Stimulated activated naive B cell treated with anti-CD40 and anti-IgM and Interleukin-4, amounts not matched to agents 10 μg/mL and 1 μg/mL and 100 μg/mL, for 72 hours (primary cell): ENCODE data around the gene OR2T3.
A peak's percentile ranks its signal among the peaks of the same experiment; 100 is the strongest.
"Not testable (repeated sequence)": the region's sequence is repeated elsewhere in the genome, so short reads cannot be mapped to it uniquely, and the experiment has no call there.

Experiments
- ATAC-seq, 2 donors: fragments of 150-1000 bp; cut with Tn5 transposase; replicated peaks; 2 replicates each; pipeline ENCODE4 v1.10.0; 2021; ENCODE audit warnings: moderate library complexity in 1 of 2
- DNase-seq: peaks from one replicate; pipeline ENCODE4 v3.0.0; 2021
- H3K27ac Mint-ChIP-seq: one replicate; pipeline ENCODE4 v1.8.0; 2022; ENCODE audit warnings: mild to moderate bottlenecking, mixed read lengths
- H3K27me3 Mint-ChIP-seq, 2 donors: one replicate each; pipeline ENCODE4 v1.8.0; 2022; ENCODE audit warnings: mixed read lengths in 2 of 2
- H3K36me3 Mint-ChIP-seq, 2 donors: one replicate each; pipeline ENCODE4 v1.8.0; 2022; ENCODE audit warnings: mixed read lengths in 2 of 2, mild to moderate bottlenecking in 1 of 2
- H3K4me1 Mint-ChIP-seq, 2 donors: one replicate each; pipeline ENCODE4 v1.8.0; 2022; ENCODE audit warnings: mixed read lengths in 2 of 2, mild to moderate bottlenecking in 1 of 2
- H3K4me3 Mint-ChIP-seq, 2 donors: one replicate each; pipeline ENCODE4 v1.8.0; 2022; ENCODE audit warnings: mild to moderate bottlenecking in 2 of 2, mixed read lengths in 2 of 2, moderate library complexity in 1 of 2
- H3K9me3 Mint-ChIP-seq, 2 donors: one replicate each; pipeline ENCODE4 v1.8.0; 2022; ENCODE audit warnings: mixed read lengths in 2 of 2, mild to moderate bottlenecking in 1 of 2

The OR2T3 gene

DNA sequence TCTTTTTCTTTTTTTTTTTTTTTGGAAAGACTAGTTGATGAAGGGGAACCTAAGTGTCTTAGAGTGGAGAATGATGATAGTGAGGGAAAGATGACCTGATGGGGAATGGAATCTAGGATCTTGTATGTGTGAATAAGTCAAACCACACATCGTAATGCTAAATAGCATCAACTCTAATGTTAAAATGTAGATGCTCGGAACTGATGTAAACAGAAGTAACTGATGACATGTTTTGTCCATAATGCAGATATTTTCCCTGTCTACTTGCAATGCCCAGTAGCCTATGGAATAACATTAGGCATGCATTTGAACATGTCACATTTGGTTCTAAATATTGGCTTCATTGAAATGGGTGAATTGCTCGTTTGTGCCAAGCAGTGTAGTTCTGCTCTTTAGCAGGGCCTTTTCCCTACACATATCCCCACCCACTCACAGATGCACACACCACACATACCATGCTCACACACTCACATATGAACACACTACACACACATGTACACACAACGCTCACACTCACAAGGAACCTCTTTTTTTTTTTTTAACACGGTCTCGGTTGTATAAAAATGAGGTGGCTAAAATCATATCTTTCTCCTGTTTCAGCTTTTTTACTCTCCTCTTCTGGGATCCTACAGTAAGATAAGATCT lies 23.2 kb upstream of the OR2T3 start:
- not testable (repeated sequence) for H3K27me3 Mint-ChIP-seq, H3K36me3 Mint-ChIP-seq, DNase-seq, ATAC-seq, H3K9me3 Mint-ChIP-seq
- Mint-ChIP-seq H3K27ac (peak overlapping the region; percentile 88), H3K4me1 (peaks cover 19 to 31% of the 10 kb centered on the region in 2 donors), H3K4me3 (peak overlapping the region; percentile 60 to 67)

GRCh38 chr1:248450466-248451145 lies 22.5 kb upstream of the OR2T3 start:
- peaks cover 16 to 25% of the 10 kb centered on the region in 2 donors for H3K4me1 Mint-ChIP-seq

DNA sequence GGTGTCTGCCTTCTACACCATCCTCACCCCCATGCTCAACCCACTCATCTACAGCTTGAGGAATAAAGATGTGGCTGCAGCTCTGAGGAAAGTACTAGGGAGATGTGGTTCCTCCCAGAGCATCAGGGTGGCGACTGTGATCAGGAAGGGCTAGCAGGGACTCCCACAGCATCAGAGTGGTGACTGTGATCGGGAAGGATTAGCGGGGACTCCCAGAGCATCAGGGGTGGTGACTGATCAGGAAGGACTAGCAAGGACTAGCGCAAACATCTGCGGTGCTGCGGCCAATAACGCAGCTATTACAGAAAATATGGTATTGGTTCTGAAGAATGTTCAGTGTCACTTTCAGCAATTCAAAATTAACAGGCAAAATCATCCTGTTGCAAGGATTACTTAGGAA lies 19.5 kb upstream of the OR2T3 start:
- not testable (repeated sequence) for H3K27ac Mint-ChIP-seq, H3K9me3 Mint-ChIP-seq, DNase-seq, H3K36me3 Mint-ChIP-seq, ATAC-seq, H3K27me3 Mint-ChIP-seq, H3K4me3 Mint-ChIP-seq
- H3K4me1 Mint-ChIP-seq: peaks cover 7 to 14% of the 10 kb centered on the region in 2 donors

More at GRCh38 chr1:248450466-248451145, 22.5 kb upstream of the OR2T3 start:
- Mint-ChIP-seq H3K27ac (peak overlapping the region; percentile 88), H3K4me3 (peak overlapping the region; percentile 60 to 67)
- not testable (repeated sequence) for H3K9me3 Mint-ChIP-seq, H3K36me3 Mint-ChIP-seq, DNase-seq, H3K27me3 Mint-ChIP-seq
- peak; percentile 65 to 66 for ATAC-seq

GRCh38 chr1:248455045-248455444 lies 18.1 kb upstream of the OR2T3 start:
- not testable (repeated sequence) for H3K4me1 Mint-ChIP-seq, H3K4me3 Mint-ChIP-seq, ATAC-seq, DNase-seq, H3K27me3 Mint-ChIP-seq, H3K9me3 Mint-ChIP-seq, H3K36me3 Mint-ChIP-seq, H3K27ac Mint-ChIP-seq

GRCh38 chr1:248456635-248457034 lies 16.5 kb upstream of the OR2T3 start:
- not testable (repeated sequence) for H3K4me1 Mint-ChIP-seq, DNase-seq, H3K36me3 Mint-ChIP-seq, ATAC-seq, H3K27ac Mint-ChIP-seq, H3K27me3 Mint-ChIP-seq, H3K4me3 Mint-ChIP-seq, H3K9me3 Mint-ChIP-seq

DNA sequence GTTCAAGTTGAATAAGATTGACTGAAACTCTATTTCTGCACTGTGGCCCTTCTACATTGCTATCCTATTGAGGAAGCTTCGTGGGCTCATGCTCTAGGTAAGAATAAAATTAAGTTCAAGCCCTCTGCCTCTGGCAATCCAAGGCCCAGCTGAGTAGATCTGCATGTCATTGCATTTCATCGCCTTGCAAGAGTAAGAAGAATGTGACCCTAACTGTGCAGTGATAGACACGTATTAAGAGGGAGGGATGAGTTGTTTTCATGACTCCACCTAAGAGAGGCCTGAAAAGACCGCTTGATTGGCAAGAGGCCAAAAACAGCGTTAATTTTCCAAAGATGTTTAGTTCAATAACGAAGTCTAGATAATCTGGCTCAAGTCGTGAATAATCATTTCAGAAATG lies 14.0 kb upstream of the OR2T3 start:
- H3K4me1 Mint-ChIP-seq, H3K4me3 Mint-ChIP-seq, ATAC-seq, DNase-seq, H3K27ac Mint-ChIP-seq, H3K27me3 Mint-ChIP-seq, H3K36me3 Mint-ChIP-seq, H3K9me3 Mint-ChIP-seq: not testable (repeated sequence)

- H3K4me1 Mint-ChIP-seq: no peaks in the 10 kb centered on the region
- peaks cover 0 to 3% of the 10 kb centered on the region in 2 donors for H3K36me3 Mint-ChIP-seq
- H3K27me3 Mint-ChIP-seq: no peaks in the 10 kb centered on the region
- no peak overlapping the region for H3K27ac Mint-ChIP-seq
- no peak for ATAC-seq
- no peak overlapping the region for H3K4me3 Mint-ChIP-seq
- no peak for DNase-seq
- peaks cover 0 to 3% of the 10 kb centered on the region in 2 donors for H3K9me3 Mint-ChIP-seq
Measured at GRCh38 chr1:248471154-248471553, 2.0 kb upstream of the OR2T3 start.

DNA sequence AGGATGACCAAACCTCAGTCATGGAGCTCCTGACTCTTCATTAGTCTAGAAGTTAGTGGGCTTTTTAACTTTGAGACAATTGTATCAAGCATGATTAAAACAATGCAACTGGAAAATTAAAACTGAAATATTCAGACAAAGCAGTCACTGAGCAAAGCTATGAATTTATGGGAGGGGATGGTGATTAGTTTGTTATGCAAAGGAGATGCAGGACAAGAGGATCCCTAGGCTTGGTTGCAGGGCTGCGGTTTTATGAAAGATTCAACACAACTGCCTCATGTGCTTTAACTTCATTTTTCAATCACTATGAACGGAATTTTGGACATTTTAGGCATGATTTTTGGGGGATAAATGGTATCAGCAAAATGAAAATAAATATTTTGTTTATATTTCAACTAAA lies 1.0 kb upstream of the OR2T3 start:
- not testable (repeated sequence) for H3K27ac Mint-ChIP-seq, DNase-seq, ATAC-seq, H3K4me1 Mint-ChIP-seq, H3K27me3 Mint-ChIP-seq, H3K4me3 Mint-ChIP-seq, H3K9me3 Mint-ChIP-seq, H3K36me3 Mint-ChIP-seq

DNA sequence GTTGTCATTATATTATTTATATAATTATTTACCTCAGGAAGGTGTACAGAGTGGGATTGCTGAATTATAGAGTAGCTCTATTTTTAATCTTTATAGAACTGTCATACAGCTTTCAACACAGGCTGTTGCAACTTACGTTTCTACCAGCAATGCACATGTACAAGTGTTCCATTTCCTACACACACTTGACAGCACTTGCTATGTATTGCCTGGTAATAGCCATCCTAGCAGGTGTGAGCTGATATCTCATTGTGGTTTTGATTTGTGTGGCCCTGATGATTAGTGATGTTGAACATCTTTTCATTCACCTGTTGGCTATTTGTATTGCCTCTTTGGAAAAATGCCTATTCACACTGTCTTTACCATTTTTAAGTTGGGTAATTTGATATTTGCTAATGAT lies 2.5 kb downstream of the OR2T3 start:
- H3K4me1 Mint-ChIP-seq, H3K9me3 Mint-ChIP-seq: not testable (repeated sequence)

GRCh38 chr1:248481686-248482579 lies 8.8 kb downstream of the OR2T3 start:
- not testable (repeated sequence) for H3K36me3 Mint-ChIP-seq, H3K9me3 Mint-ChIP-seq, DNase-seq, H3K27me3 Mint-ChIP-seq, H3K4me1 Mint-ChIP-seq
- Mint-ChIP-seq H3K27ac (peak overlapping the region; percentile 52), H3K4me3 (peak overlapping the region; percentile 23 to 64)
- ATAC-seq: peak; percentile 46 to 50

More for the DNA sequence above, 2.5 kb downstream of the OR2T3 start:
- H3K4me3 Mint-ChIP-seq, H3K36me3 Mint-ChIP-seq, ATAC-seq, DNase-seq, H3K27me3 Mint-ChIP-seq, H3K27ac Mint-ChIP-seq: not testable (repeated sequence)

- DNase-seq, ATAC-seq, H3K4me1 Mint-ChIP-seq, H3K4me3 Mint-ChIP-seq, H3K36me3 Mint-ChIP-seq, H3K27ac Mint-ChIP-seq, H3K9me3 Mint-ChIP-seq, H3K27me3 Mint-ChIP-seq: not testable (repeated sequence)
Measured at GRCh38 chr1:248488289-248488688, 15.1 kb downstream of the OR2T3 start, which contains the start of gene OR2T5. Gene OR2T5 (plus strand): TSS chr1:248488589. CDS start chr1:248488589, 0 bp downstream.

GRCh38 chr1:248496661-248497060 lies 23.5 kb downstream of the OR2T3 start:
- DNase-seq, ATAC-seq, H3K36me3 Mint-ChIP-seq, H3K4me3 Mint-ChIP-seq, H3K4me1 Mint-ChIP-seq, H3K9me3 Mint-ChIP-seq, H3K27ac Mint-ChIP-seq, H3K27me3 Mint-ChIP-seq: not testable (repeated sequence)

GRCh38 chr1:248500305-248501035 lies 27.3 kb downstream of the OR2T3 start:
- H3K4me3 Mint-ChIP-seq, H3K27ac Mint-ChIP-seq, H3K36me3 Mint-ChIP-seq, DNase-seq, H3K9me3 Mint-ChIP-seq, H3K27me3 Mint-ChIP-seq, ATAC-seq, H3K4me1 Mint-ChIP-seq: not testable (repeated sequence)

DNA sequence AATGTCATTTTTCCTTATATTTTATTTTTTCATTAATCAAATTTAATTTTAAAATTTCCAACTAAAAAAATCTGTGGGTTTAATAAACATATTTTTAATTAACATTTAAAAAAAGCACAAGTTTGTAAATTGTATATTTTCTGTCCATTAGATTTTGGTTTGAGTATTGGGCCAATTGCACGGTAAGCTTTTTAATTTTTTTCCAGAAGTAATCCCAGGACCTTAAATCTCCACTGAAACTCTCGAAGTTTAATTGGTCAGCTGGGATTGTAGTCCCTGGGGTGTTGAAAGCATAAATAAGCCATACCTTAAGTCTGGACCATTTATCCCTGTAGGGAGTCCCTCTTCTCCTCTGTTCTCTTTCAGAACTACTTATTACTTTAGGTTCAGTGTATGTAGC lies 34.6 kb downstream of the OR2T3 start, which contains the start of gene OR2G6:
Gene OR2G6, plus strand, starts transcription at position 301 of the 400 bp plus-strand sequence. CDS start 13,574 bp downstream, outside the sequence.
- not testable (repeated sequence) for H3K9me3 Mint-ChIP-seq, H3K4me1 Mint-ChIP-seq, ATAC-seq

More for the DNA sequence above, 34.6 kb downstream of the OR2T3 start, which contains the start of gene OR2G6:
- H3K27me3 Mint-ChIP-seq, H3K36me3 Mint-ChIP-seq, H3K27ac Mint-ChIP-seq, DNase-seq, H3K4me3 Mint-ChIP-seq: not testable (repeated sequence)
